ENCODE results near the gene DISP3.

DNA sequence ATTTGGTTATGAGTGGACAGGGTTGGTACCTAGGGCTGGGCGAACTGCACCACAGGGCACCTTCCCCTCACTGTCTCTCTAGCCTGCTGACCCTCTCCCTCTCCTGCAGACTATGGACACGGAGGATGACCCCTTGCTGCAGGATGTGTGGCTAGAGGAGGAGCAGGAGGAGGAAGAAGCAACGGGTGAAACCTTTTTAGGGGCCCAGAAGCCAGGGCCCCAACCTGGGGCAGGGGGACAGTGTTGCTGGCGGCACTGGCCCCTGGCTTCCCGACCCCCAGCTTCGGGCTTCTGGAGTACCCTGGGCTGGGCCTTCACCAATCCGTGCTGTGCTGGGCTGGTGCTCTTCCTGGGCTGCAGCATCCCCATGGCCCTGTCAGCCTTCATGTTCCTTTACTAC lies 21.9 kb downstream of the DISP3 start:
- TF ChIP-seq, protein P1, sequence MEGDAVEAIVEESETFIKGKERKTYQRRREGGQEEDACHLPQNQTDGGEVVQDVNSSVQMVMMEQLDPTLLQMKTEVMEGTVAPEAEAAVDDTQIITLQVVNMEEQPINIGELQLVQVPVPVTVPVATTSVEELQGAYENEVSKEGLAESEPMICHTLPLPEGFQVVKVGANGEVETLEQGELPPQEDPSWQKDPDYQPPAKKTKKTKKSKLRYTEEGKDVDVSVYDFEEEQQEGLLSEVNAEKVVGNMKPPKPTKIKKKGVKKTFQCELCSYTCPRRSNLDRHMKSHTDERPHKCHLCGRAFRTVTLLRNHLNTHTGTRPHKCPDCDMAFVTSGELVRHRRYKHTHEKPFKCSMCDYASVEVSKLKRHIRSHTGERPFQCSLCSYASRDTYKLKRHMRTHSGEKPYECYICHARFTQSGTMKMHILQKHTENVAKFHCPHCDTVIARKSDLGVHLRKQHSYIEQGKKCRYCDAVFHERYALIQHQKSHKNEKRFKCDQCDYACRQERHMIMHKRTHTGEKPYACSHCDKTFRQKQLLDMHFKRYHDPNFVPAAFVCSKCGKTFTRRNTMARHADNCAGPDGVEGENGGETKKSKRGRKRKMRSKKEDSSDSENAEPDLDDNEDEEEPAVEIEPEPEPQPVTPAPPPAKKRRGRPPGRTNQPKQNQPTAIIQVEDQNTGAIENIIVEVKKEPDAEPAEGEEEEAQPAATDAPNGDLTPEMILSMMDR (IDR thresholded peaks at IDR 0.05) = no peak
- TF ChIP-seq POLR2AphosphoS5 (IDR thresholded peaks at IDR 0.05) = no peak
